Superior temporal gyrus (tissue), 1 donor: ENCODE measurements around the gene KRTAP4-9.
"Not testable (repeated sequence)": the region's sequence is repeated elsewhere in the genome, so short reads cannot be mapped to it uniquely, and the experiment has no call there.

Experiments used
- DNase-seq: peaks from one replicate; pipeline ENCODE4 v3.0.0-alpha.2; 2016; ENCODE audit errors: extremely low spot score

KRTAP4-9 gene

DNA sequence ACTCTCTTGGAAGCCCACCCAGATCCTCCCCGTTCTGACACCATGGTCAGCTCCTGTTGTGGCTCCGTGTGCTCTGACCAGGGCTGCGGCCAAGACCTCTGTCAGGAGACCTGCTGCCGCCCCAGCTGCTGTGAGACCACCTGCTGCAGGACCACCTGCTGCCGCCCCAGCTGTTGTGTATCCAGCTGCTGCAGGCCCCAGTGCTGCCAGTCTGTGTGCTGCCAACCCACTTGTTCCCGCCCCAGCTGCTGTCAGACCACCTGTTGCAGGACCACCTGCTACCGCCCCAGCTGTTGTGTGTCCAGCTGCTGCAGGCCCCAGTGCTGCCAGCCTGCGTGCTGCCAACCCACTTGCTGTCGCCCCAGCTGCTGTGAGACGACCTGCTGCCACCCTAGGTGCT, at the start of gene KRTAP4-9:
KRTAP4-9 (plus strand) TSS at position 43 of the 400 bp plus-strand sequence; CDS start at position 43, 0 bp downstream.
- DNase-seq, result not testable (repeated sequence)

- DNase-seq, result no peak
Measured at GRCh38 chr17:41057547-41057946, 47.6 kb upstream of the KRTAP4-9 start.

DNA sequence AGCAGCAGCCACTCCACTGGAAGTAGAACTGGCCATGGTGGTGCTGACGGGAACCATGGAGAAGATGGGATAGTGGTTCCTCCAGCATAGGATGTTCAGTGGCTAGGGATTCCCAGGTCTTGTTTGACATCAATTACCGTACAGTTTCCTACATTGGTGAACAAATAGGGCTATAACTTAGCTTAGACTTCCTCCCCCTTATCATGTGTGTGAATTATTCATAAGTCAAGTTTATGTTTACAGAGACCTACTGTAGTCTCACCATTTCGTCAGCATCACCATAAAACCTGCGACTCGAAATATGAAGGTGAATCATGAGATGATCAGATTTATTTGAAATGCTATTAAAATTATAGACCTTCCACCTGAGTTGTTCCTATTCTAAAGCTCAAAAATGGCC, 46.4 kb upstream of the KRTAP4-9 start:
- DNase-seq, result no peak

- not testable (repeated sequence) for DNase-seq
Measured at GRCh38 chr17:41059276-41060051, 45.7 kb upstream of the KRTAP4-9 start.

DNA sequence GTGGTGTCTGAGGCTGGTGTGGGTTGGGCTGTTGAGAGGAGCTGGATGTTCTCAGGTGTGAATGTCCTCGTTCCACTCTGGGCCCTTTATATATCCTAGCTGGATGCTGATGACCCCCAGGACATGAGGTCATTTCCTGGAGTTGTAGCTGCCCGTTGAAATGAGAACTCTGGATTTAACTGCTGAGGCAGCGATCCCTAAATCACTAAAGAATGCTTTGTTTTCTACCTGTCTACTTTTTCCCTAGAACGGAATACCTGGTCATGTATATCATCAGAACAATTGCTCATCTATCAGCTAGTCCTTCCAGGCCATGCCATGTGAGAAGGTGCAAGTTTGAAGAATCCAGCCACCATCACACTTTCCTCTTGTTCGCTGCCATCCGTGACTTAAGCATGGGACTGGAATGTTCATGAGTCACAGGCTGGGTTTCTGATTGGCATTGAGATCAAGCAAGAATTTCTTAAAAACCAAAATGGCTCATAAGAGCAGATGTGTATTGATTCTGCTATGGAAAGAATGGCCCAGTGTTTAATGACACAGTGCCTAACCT, 45.1 kb upstream of the KRTAP4-9 start, which contains the start of gene KRTAP2-3:
KRTAP2-3 (minus strand) TSS at position 63 of the 553 bp plus-strand sequence. CDS start 64 bp downstream, outside the sequence.
- DNase-seq, result no peak

- DNase-seq, result no peak
Measured at GRCh38 chr17:41061964-41062363, 43.2 kb upstream of the KRTAP4-9 start.

DNA sequence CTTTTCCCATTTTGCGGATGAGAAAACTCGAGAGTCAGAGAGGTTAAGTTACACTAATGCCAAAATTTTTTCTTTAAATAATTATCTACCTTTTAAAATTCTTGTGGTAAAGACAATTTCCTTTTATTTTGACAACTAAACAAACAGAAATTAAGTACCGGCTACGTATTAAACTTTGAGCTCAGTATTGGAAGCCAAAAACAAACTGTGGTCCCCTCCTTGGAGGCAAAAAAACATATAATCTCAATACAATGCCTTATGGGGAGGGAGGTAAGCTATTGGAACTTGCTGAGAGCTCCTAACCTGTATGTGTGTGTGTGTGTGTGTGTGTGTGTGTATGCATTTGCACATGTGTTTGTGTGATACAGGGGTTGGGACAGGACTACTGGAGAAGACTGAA, 41.7 kb upstream of the KRTAP4-9 start:
- DNase-seq, result no peak

DNA sequence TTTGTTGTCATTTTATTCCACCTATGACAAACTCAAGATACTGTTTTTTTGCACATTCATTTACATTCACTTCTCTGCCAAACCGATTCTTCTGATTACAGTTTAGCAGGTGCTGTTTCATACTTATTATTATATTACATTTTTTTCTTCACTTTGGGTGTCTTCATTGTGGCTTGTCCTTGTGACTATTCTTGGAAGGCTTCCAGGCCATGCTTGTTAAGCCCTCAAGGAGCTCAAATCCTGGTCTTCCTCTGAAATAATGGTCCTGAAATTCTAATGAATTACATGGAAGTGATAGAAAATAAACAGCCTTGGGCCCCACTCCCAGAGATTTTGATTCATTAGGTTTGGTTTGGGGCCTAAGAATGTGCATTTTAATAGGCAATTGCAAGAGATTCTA, 40.9 kb upstream of the KRTAP4-9 start:
- DNase-seq, result no peak

- DNase-seq, result not testable (repeated sequence)
Measured at GRCh38 chr17:41065016-41065689, 40.0 kb upstream of the KRTAP4-9 start.

- no peak for DNase-seq
Measured at GRCh38 chr17:41065829-41066624, 39.2 kb upstream of the KRTAP4-9 start, which contains the start of gene KRTAP2-4. Gene KRTAP2-4, minus strand, starts transcription at chr17:41065879. Its CDS starts 34 bp downstream, at chr17:41065845.

DNA sequence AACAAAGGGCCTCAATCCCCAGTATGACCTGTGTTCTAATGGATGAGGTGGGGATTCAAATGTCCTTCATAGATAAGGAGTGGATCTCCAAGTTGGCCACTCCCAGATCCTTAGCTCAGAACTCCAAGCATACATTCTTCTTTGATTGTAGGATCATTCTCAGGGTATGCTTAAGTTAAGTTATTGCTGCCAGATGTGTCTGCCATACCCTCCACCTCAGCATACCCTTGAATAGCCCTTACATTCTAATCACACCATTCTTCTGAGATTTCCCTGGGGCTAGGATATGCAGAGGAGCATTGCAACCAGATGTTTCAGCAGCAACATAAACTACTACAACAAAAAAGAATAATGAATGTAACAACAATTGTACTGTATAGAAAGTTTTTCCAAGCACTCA, 37.9 kb upstream of the KRTAP4-9 start:
- DNase-seq, result no peak

GRCh38 chr17:41069031-41069430, 36.2 kb upstream of the KRTAP4-9 start:
- DNase-seq, result no peak

DNA sequence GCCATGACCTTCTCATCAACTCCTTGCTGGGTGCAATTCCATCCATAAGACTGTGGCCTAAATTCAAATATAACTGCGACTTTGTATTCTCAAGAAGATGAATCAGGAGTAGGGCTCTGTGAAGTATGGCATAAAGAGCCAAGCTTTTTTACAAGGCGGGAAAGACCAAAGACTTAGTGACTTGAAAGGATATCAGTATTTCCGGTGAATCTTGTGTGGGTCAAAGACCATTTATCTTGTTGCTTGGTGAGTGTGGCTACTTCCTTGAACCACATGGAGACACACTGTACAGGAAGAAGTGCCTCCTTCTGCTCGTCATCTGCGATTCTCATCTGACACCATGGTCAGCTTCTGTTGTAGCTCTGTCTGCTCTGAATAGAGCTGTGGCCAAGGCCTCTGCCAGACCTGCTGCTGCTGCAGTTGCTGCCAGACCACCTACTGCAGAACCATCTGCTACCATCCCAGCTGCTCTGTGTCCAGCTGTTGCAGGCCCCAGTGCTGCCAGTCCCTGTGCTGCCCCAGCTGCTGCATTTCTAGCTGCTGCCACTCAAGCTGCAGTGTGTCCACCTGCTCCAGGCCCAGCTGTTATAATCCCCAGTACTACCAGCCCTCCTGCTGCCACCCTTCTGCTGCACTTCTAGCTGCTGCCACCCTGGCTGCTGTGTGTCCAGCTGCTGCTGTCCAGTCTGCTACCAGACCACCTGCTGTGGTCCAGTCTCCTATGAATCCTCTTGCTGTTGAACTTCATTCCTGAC, 33.4 kb upstream of the KRTAP4-9 start:
- DNase-seq, result no peak

DNA sequence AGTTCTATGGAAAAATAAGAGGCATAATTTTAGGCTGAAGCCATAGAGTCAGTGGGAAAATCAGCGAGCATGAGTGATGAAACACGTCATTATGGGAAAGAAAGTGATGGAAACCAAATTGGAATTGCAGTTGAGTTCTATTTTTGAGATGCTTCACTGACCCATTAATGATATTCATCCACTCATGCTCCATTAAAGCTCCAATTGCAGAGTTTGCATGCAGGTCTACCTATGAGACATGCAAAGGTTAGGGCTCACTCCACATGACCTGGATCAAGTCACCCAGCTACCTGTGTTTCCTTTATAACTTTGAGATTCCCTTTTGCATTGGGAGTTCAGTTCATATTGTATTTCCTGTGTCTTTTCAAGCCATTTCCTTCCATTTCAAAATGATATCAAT, 31.5 kb upstream of the KRTAP4-9 start:
- DNase-seq, result no peak

- DNase-seq, result no peak
Measured at GRCh38 chr17:41076788-41077187, 28.4 kb upstream of the KRTAP4-9 start.

DNA sequence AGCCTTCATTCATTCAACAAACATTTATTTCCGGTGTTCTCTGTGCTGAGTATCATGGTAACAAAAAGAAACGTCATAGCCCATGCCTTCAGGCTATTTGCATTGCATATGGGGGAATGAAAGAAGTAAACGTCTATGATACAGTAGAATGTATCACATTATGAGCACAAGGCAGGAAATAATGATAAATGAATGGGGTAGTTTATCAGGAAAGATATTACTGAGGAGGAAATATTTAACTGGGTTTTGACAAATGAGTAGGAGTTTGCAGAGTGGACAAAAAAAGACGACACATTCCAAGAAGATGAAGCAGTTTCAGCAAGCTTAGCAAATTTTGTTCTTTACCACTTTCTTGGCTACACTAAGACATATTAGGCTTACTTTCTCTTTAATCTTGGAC, 22.6 kb upstream of the KRTAP4-9 start:
- DNase-seq, result no peak

- DNase-seq, result not testable (repeated sequence)
Measured at GRCh38 chr17:41083427-41083826, 21.8 kb upstream of the KRTAP4-9 start.

DNA sequence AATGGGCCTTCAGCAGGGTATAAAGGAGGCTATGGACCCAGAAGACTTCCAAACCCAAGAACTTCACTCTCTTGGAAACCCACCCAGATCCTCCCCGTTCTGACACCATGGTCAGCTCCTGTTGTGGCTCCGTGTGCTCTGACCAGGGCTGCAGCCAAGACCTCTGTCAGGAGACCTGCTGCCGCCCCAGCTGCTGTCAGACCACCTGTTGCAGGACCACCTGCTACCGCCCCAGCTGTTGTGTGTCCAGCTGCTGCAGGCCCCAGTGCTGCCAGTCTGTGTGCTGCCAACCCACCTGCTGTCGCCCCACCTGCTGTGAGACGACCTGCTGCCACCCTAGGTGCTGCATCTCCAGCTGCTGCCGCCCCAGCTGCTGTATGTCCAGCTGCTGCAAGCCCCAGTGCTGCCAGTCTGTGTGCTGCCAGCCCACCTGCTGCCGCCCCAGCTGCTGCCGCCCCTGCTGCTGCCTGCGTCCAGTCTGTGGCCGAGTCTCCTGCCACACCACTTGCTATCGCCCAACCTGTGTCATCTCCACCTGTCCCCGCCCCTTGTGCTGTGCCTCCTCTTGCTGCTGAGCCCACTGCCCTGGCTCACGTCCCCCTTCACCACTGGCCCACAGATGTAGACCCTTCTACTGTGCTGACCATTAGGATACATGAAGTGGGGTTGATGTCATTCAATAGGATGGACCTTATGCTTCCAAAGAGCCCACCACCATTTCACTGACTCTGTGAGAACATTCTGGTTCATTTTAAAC, 20.9 kb upstream of the KRTAP4-9 start, which contains the start of gene KRTAP4-7:
KRTAP4-7 (plus strand) TSS at position 51 of the 757 bp plus-strand sequence; CDS start at position 108, 57 bp downstream.
- not testable (repeated sequence) for DNase-seq

GRCh38 chr17:41088760-41089352, 16.3 kb upstream of the KRTAP4-9 start:
- DNase-seq, result not testable (repeated sequence)

DNA sequence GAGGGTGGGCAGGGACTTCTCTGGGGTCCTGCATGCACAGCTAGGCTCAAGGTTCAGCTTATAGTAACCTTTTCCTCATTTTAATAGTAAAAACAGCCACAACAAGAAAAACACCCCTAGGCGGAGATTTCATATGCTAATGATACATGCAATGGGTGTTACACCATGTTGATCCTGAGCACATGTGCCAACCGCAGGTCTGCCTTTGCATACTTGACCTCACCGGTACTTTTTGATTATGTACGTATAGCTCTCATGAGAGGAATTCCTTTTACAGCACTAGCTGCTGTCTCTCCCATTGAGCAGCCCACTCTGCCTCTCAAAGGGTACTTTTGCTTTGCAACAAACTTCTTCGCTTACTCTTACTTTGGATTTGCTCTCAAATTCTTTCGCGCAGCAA, 9.1 kb upstream of the KRTAP4-9 start:
- DNase-seq, result no peak
